Measurements from ENCODE around the gene CACNA1C.

Gene CACNA1C

DNA sequence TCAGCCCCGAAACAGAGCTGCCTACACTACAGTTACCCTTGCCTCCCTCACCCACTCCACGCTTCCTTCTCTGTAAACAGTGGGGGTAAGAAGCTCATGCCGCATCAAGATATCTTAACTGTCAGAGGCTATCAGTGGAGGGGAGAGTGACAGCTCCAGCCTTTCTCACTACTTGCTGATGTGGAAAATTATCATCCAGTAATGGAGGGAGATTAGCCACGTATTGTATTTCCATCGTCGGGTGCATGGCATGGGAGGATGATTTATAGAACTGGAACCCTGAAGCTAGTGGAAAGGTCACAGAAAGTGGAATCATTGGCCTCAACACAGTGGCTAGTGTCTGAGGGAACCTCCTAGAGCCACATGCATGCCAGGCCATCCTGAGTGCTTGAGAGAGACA, 471.1 kb downstream of the CACNA1C start:
- DNase-seq (ENCODE audit: low read depth), result no peak

DNA sequence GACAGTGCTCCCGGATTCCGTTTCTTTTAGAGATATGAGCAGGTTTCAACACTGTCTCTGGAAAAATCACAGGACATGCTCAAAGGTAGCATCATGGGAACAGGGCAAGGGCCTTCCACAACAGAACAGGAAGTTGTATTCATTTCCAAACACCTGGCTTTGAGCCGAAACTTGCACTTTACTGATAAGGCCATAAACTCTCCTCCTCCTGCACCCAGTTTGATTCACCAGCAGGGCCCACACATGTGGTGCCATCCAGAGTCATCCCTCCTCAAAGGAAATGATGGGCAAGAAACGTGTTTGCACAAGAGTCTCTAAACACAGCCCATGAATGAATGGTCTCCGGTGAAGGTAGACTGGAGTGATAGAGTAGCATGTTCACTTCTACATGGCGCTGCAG, 473.6 kb downstream of the CACNA1C start:
- DNase-seq (ENCODE audit: low read depth), result no peak

DNA sequence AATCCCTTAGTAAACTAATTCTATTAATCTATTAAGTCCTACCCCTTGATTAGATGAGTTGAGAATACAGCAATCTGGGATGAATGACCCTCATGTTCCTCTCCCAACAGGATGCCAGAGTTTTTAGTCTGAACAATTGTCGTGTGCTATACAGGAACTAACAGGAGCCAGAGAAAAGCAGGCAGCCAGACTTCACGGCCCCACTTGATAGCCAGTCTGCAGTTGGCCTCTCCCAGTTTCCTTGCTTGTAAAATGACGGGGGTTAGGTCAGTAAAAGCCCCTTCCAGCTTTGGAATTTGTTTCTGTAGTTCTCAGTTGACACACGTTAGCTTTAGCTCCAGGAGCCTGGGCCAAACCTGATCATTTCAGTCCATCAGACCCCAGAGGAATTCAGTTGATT, 475.2 kb downstream of the CACNA1C start:
- no peak for DNase-seq (ENCODE audit: low read depth)

DNA sequence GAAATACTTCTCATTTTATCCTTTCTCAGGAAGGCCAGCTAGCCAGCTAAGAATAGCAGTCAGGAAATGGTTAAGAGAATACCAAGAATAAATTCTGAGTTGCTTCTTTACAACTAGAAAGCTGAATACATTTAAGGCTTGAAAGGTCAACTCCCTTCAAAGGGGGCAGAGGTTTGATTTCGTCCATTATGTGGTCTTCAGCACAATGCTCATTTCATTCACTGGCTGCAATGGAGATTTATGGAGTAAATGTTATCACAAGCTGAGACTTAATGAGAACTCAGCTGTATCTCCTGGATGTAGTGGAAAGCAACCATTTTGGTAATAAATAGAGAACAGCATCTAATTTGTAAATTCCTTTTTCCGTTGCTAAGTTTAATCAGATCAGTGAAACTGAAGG, 477.0 kb downstream of the CACNA1C start:
- DNase-seq (ENCODE audit: low read depth), result peak; percentile 7

DNA sequence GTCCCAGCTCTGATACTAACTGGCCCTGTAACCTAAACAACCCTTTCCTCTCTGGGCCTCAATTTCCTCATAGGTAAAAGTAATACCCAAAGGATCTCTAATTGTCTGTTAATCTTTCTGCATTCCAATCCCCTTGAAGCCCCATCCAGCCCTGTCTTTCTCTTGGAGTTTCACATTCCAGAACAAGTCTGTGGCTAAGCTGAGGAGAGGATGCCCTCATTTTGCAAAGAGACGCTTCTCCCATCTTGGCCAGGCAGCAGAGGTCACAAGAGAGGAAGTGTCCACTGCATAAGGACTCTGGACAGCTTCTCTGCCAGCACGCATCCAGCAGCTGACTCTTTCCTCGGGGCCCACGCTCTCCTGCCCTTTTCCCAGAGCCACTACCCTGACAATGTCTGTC, 478.6 kb downstream of the CACNA1C start:
- DNase-seq (ENCODE audit: low read depth), result peak; percentile 56

DNA sequence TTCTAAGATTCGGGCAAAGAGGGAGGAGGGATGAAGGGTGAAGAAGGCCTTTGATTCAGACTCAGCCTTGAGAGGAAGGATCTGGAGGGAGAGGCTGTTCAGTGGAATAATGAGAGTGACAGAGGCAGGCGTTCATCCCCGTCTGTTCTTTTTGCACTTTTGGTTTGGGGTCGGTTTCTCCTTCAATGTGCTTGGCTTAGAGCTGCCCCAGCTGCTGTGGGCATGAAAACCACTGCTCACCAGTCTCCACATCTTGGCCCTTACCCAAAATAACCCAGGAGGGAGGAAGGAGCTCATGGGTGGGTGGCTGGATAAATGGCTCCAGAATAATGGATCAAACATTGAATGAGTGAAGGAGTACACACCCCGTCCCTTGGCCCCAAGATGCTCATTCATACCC, 480.2 kb downstream of the CACNA1C start:
- no peak for DNase-seq (ENCODE audit: low read depth)

DNA sequence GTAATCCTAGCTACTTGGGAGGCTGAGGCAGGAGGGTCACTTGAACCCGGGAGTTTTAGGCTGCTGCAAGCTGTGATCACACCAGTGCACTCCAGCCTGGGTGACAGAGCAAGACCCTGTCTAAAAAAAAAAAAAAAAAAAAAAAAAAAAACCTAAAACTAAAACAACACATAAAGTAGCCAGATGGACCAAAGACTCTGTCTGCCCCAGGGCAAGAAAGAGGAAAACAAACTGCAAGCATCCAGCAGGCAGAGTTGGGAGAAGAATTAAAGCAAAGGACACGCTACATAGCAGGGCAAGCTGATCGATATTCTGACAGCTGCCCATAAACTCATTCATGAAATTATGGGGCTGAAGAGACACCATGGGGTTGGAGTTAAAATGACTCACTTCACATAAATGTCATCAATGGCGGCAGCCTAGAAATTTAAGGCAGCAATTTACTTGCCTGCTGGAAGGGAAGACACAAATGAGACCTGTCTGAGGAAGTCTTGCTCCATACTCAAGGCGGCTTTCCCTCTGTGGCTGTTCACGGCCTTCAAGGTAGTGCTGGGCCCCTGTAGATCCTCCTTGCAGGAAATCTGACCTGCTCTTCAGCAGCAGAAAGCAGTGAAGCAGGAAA, 482.9 kb downstream of the CACNA1C start:
- peak; percentile 75 for DNase-seq (ENCODE audit: low read depth)

DNA sequence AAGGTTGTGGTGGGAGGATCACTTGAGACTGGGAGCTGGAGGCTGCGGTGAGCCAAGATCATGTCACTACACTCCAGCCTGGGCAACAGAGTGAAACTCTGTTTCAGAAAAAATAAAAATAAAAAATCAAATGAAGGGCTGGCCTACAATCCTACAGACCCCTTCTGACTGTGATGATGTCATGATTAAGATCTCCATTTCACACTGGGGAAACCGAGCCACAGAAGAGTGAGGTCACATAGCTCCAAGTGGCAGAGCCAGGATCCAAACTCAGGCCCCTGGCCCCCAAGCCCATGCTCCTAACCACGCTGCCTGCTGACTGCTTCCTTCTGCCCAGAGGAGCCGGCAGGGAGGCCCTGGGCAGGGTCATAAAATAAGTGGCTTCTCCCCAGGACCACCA, 483.9 kb downstream of the CACNA1C start:
- no peak for DNase-seq (ENCODE audit: low read depth)

DNA sequence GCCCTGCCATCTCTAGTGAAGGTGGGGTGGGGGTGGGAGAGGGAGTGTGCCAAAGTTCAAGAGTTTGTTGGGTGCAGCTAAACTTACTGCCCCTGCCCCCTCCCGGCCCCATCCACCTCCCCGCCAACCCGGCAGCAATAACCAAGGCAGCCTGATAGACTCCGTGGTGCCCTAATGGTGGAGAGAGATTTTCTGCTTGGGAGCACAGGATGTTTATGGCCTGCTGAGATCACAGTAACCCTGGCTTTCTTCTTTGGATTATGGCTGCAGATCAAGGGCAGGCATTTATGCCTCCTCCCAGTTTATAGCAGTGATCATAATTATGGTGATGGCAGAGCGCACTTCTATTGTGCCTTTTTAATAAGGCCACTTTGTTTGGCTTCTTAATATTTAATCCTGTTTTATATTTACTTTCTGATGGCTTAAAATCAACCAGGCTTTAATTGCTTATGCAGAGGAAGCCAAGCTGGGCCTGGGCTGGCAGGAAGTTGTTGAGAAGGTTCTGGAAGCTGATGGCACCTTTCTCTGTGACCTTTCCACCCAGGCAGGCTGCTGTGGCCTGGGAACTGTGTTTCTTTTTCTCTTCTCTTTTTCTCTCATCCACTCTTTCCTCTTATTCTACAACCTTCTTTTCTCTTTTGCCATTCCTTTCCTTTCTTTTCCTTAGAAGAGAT, 485.2 kb downstream of the CACNA1C start:
- DNase-seq (ENCODE audit: low read depth), result no peak

DNA sequence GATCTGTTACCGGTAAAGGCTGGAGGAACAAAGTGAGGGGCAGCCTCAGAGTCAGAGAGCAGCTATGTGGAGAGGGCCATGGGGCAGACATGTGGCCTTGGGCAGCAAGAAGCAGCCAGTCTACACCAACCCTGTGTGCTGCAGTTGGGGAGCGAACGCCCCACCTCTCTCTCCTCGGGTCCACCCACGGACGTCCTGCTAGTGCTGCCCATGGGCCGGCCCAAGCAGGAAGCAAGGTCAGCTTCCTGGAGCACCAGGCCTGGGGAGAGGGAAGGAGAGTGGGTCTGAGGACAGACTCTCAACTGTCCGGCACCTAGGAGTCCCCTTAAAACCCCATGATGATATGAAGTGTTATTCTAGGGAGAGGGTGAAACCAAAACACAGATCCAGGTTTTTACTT, 487.2 kb downstream of the CACNA1C start:
- no peak for DNase-seq (ENCODE audit: low read depth)

DNA sequence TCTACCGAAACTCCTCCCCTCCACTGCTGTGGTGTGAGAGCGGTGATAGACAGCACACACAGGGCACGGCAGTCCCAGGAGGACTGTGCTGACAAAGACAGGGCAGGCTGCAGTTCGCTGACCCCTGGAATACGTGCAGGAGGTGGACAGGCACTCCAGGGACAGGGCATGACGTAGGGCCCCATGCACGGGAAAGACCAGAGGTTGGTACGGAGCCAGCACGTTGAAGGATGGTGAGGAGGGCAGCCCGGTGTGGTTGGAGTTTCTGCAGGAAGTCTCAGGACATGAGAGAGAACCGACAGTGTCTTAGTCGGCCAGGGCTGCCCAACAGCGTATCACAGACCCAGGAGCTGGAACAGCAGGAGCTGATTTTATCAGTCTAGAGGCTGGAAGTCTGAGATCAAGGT, 487.8 kb downstream of the CACNA1C start:
- no peak for DNase-seq (ENCODE audit: low read depth)

DNA sequence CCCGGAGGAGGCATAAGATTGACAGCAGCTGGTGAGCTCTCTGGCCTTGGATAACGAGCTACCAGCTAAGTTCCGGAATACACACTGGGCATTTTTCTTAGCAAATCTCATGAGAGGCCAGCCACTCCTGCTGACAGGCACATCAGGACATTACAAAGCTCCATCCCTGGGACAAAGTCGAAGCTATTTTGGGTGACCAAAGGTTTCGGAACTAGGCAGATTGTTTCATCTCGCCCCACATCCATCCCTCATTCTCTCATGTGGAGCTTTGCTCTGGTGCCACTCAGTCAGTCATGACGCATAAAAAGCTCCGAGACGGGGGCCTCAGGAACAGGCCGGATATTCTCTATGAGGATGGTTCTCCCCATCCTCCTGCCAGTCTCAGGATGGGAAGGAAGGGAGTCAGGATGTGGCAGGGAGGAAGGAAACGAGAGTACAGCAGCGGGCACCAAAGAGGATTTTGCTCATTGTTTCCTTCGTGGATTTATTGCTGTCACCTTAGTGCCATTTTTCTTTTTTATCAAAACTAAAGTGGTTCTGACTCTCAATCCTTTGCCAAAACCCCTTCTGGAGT, 488.9 kb downstream of the CACNA1C start:
- no peak for DNase-seq (ENCODE audit: low read depth)

DNA sequence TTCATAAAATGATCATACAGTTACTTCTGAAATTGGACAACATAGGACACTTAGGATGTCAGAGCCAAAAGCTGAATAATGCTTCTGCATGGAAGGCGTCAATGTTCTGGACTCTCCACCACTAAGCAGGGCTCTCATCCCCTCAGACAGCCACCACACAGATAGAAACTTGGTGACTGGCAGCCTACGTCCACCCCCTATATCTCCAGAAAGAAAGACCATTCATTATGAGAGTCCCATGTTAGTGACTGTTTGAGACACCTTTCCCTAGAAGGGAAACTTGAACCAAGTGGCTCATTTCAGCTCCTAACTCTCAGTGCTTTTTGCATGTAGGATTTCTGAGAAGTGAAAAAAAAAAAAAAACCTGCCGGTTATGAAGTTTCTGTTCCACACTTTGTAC, 491.0 kb downstream of the CACNA1C start:
- no peak for DNase-seq (ENCODE audit: low read depth)

DNA sequence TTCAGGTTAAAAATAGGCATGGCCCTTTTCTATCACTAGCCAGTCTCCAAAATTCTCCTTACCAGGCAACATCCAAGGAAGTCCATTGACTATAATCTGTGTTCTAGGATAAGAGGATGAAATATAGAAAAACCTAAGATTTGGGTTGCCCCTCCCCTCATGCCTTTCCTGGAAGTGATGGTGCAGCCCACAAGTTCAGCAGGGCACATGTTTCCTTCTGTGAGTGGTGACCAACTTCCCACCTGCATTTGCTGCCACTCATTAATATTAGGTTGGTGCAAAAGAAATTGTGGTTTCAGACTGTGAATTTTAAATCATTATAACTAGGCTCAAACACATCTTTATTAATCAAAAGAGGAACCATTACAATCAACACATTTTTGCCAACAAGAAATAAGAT, 491.4 kb downstream of the CACNA1C start:
- DNase-seq (ENCODE audit: low read depth), result no peak

DNA sequence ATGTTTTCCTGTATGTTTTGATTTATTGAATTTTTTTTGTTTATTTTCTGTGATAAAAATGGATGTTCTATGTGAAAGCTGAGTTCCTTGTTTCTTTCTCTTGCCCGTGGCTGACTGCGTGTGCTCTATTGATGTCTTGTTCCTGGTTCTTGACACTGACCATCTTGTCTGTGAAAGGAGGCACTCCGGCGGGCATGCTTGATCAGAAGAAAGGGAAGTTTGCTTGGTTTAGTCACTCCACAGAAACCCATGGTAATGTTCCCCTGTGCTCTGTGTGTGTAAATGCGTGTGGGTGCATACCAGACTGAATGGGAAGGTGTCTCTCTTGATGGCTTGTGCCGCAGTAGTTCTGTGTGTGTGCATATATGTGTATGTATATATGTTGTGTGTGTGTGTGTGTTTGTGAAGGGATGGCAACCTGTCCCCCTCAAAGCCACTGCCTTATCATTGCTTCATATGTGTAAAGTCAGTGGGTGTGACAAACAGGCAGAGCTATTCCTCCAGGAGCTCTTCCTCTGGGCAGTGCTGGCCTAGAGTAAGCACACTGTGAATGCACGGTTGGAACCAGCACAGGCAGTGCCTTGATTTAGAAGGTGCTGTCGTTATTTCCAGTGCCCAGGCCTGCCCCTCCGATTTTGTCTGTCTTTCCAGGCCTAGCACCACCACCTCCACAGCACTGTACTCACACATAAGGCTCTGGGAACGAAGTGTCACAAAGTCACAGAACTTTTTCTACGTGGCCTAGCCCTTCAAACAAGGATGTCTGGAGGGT, 494.7 kb downstream of the CACNA1C start:
- DNase-seq (ENCODE audit: low read depth), result no peak

DNA sequence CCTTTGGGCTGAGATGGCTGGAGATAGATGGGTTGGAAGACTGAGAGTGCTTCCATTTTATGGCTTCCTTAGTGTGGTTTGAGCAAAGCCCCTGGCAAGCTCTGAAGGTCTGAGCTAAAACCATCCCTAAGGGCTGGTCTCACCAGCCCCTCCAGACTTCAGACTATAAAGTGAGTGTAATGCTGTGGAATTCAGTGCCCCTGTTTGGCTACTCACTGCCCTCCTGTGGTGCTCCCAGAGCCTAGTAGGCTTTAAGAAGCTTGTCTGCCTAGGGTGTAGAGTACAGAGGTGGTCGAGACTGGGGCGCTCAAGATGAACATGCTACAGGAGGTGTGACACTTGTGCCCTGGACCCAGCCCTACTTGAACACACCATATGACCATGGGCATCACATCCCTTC, 495.3 kb downstream of the CACNA1C start:
- DNase-seq (ENCODE audit: low read depth), result peak; percentile 32

DNA sequence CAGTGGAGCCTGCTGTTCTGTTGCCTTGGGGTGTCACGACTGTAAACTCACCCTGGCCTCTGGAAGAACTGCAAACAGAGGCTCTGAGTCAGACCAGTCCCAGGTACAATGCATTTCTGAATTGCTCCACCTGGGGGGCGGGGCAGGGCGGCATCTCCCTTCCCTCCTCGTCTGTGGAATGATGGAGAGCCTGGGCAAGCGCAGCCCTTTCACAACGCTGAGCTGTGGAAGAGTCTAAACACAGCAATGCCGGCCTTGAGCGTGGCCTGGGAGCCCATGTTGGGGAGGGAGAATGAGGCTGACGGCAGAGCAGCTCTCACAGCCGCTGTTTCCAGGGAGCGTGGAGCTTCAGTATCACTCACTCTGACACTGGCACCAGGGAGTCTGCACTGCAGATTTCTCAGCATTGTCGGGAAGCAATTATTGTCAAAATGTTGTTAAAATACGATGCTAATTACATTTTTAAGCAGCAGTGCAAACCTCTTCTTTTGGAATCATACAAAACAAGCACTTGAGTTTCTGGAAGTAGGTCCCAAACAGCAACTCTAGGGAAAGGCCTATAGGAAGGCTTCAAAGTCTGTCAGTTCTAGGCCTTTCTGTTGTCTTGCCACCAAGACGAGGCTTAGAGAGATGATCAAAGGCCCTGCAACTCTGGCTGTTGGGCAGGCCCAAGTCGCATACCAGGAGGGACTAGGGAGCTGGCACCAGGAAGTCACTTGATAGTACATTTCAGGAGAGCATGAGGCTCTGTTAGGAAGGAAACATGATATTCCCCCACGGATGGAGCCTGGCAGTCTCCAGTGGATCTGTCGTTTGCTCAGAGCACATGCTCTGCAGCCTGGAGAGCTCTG, 498.0 kb downstream of the CACNA1C start:
- no peak for DNase-seq (ENCODE audit: low read depth)

DNA sequence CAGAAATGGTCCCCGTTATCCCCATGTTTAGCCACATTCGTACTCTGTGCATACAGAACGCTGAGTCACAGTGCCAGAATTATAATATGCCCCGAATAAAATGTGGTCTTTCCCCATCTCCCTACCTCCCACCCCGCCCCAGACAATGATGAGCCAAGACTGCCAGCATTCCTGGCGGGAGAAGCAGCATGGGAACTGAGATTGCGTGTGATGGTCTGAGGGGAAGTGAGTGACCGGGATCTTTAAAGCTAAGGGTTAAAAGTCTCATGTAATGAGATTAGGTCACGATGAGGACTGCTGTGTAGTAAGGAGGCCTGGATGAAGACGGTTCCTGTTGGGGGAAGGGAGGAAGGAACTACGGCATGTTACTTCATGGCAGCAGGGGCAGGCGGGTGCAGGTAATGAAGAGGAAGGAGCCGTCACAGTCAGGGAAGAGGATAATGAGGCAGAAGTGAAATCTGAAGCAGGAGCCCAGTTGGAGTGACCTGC, 498.7 kb downstream of the CACNA1C start:
- peak; percentile 5 for DNase-seq (ENCODE audit: low read depth)

DNA sequence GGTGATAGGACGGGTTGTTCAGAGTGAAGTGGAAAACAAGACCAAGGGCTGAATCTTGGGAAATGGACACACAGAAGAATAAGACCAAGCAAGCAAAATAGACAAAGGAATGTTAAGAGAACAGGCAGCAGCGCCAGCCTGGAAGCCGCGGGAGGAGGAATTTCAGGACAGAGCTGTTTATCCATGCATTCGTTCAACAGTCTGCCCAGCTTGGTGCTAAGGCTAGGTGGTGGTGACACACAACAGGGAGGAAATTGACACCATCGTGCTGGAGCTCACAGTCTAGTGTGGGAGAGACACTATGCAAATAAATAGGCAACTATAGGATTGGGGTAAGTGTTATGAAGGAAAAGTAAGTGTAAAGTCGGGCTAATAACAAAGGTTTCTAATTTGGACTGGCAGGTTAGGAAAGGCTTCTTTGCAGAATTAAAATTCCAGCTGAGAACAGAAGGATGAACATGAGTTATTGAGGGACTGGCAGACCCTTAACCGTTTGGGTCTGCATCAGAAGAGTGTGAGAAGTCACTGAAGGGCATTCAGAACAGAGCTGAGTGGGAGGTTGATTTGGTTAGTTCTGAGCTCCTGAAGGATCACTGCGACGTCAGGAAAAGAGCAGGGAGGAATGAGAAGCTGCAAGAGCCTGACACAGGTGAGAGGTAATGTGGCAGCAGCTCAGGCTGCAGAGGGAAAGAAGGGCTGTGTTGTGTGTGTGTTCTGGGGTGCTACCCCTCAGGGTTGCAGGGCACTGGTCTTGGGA, 499.4 kb downstream of the CACNA1C start:
- DNase-seq (ENCODE audit: low read depth), result no peak

DNA sequence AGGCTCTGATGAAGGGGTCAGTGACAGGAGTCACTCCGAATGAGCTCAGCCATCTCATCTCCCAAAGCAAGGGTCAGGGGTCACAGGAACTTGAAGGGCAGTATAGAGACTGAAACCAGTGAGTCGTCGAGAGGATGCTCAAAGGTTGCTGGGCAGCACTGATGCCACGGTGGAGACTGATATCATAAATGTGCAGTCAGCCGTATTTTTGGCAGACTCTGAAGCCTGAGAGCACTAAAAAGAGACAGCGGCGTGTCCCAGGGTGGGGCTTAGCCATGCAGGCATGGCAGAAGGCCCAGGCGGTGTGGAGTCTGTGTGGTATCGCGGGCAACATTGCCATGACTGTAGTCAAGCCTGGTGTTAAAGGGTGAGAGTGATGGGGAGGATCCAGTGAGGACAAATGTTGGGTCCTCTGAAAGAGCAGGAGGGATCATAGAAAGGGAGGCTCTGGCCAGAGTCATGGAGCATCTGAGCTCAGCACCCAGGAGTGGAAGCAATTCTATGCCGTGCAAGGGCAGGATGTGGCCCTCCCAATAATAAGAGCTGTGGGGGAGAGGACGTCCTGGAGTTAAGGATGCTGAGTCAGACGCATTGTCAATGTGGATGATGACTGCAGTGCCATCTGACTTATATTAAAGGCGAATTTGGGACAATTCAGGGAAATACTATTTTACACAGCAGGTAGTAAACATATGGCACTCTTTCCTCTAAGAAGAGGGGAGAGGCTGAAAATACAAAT, 500.8 kb downstream of the CACNA1C start:
- DNase-seq (ENCODE audit: low read depth), result peak; percentile 36

Measured in EH (cell line).